Kidney capillary endothelial cell (primary cell): ENCODE data around the gene FBXL2.
"Not testable (repeated sequence)": the region's sequence is repeated elsewhere in the genome, so short reads cannot be mapped to it uniquely, and the experiment has no call there.

Experiments used
- DNase-seq: peaks from one replicate; pipeline ENCODE4 v3.0.0-alpha.2; 2018; ENCODE audit warnings: low spot score

FBXL2 gene

DNA sequence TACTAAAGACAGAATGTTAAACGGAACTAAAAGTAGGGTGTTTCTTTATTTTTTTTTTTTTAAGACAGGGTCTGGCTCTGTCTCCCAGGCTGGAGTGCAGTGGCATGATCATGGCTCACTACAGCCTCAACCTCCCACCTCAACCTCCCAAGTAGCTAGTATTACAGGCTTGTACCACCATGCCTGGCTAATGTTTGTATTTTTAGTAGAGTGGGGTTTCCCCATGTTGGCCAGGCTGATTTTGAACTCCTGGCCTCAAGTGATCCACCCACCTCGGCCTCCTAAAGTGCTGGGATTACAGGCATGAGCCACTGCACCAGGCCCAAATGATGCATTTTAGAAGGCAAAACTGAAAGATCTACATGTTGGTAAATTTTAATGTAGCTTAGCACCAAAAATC lies 152.1 kb downstream of the FBXL2 start:
- DNase-seq, result not testable (repeated sequence)

DNA sequence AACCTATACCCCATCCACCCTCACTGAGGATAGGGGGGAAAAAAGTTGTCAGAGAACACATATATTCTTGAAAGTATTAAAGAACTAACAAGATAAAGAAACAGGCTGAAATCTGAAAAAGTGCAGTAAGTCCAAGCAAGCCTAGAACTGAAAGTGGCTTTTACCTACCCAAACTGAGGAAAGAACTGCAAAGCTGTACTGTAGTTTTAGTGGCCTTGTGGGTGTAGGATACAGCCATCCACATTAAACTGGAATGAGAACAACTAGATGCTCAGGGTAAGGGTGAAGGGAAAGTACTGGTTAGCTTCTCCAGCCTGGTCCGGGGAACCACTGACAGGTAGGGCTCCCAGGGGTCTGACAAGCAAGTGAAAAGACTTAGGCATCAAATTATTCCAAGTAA lies 152.8 kb downstream of the FBXL2 start:
- DNase-seq, result no peak

DNA sequence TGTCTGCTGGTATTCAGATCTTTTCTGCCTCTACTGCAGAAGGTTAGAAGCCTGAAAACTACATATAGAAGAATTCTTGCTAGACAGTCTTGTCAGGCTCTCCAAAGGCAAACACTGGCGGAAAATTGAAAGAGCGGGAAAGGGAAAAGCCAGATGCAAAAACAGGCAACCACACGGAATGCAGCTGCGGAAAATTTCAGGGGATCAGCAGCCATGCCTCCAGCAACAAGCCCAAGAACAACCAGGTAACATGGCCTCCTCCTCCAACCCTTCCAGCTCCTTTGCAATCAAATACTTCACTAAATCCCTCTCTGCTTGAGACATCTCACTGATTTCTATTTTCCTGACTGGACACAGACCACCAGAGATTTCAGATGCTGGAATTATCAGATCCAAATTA lies 153.3 kb downstream of the FBXL2 start:
- no peak for DNase-seq

DNA sequence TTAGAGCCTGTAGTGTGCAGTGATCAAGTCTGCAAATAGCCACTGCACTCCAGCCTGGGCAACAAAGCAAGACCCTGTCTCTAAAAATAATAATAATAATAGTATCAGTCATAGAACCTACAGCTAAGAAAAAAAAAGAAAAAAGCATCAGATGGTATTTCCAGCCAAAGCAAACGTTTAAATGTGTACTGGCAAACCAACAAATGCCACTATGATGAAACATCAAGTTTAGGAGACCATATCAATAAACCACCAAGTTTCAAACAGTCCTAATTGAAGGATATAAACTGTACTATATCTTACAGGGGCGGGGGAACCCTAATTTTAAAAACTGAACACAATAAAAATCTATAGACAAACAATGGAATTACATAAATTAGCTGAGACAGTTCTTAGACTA lies 156.6 kb downstream of the FBXL2 start:
- no peak for DNase-seq
